ENCODE data around the gene MRPL34. TPM values are rescaled to one million over a fixed set of nuclear protein-coding genes. Genes with fewer than 3 reads are reported as not detected.

MRPL34 gene
- total and polyA plus RNA-seq, 3 experiments from 2014 or later = 136 to 227 (median 138) TPM

DNA sequence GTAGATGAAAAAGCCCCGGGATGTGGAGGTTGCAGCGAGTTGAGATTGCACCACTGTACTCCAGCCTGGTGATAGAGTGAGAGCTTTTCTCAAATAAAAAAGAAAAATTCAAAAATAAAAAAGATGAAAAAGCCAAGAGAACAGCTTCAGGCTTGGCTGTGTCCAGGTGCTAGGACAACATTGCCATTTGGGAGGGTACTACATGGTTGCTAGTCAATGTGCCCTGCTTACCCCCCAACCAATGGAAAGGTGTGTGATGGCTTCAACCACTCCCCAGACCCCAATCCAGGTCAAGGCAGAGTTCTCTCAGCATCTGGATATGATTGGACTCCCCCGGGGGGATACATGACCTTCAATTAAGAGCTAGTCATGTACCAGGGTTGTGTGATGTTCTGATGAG is 26.2 kb upstream of the MRPL34 start:
- peaks cover 0 to 38% (median 7%) of the 10 kb centered on the region in 3 donors for H3K36me3 Mint-ChIP-seq
- H3K4me1 Mint-ChIP-seq = peaks cover 4 to 10% (median 5%) of the 10 kb centered on the region in 3 donors
- Histone ChIP-seq H3K27ac (ENCODE audit: low read depth, low read length) (no peak overlapping the region), H3K27me3 (ENCODE audit: insufficient read depth, low read length, poor library complexity, severe bottlenecking) (no peaks in the 10 kb centered on the region), H3K4me1 (ENCODE audit: insufficient read depth, low read length) (peaks cover 9% of the 10 kb centered on the region), H3K4me3 (ENCODE audit: low read length) (no peak overlapping the region), H3K36me3 (ENCODE audit: insufficient read depth, low read length) (peaks cover 15% of the 10 kb centered on the region), H3K9me3 (ENCODE audit: low read length) (no peaks in the 10 kb centered on the region)
- H3K27me3 Mint-ChIP-seq = no peaks in the 10 kb centered on the region
- H3K27ac Mint-ChIP-seq = no peak overlapping the region
- no peak for DNase-seq
- no peaks in the 10 kb centered on the region for H3K9me3 Mint-ChIP-seq
- POLR2A ChIA-PET = interaction anchor here (0.8 kb wide), 1 partner anchor 30 kb away, joined by 4 read pairs; the partner anchor contains the start of gene DDA1
- CTCF ChIA-PET = interaction anchor here (4.5 to 8.8 kb wide), 3 partner anchors 12 to 508 kb away, joined by 23 to 93 read pairs (median 24); partner anchors contain the start of genes BABAM1 and USHBP1
- H3K4me3 Mint-ChIP-seq = peak overlapping the region in 2 of 7 donors; percentile 9 to 54

DNA sequence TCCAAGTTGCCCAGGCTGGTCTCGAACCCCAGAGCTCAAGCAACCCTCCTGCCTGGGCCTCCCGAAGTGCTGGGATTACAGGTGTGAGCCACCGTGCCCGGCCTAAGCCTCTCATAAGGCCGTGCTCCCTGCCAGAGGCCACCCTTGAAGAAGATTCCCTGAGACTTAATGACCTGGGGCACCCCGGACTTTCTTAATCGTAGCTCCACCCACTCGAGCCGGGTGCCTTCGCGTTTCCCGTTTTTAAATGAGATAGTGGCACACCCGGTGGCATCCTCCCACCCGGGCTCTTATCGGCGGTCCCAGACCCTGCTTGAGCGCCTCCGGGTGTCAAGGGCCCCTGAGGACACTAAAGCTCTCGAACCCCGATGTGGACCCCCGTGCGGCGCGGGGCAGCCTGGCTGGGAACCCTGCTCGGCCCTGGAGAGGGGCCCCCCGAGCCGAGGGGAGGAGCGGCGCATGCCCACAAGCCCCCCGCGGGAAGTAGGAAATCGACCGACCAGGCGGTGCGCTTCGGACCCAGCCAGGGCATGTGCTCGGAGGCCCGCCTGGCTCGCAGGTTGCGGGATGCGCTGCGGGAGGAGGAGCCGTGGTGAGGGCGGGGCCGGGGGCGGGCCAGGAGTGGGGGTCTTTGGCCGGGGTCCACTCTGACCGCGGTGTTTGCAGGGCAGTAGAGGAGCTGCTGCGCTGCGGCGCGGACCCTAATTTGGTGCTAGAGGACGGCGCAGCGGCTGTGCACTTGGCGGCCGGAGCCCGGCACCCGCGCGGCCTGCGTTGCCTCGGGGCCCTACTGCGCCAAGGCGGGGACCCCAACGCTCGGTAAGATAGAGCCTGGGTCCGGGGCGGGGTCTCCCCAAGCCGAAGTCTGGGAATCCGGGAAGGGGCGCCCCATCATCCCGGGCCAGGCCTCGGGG is 24.0 kb upstream of the MRPL34 start, which contains the start of gene ANKLE1:
TSS of gene ANKLE1 (plus strand) at position 511 of the 914 bp plus-strand sequence. CDS start at position 531, 20 bp downstream.
- Mint-ChIP-seq H3K4me1 (peaks cover 4 to 10% (median 5%) of the 10 kb centered on the region in 3 donors), H3K4me3 (peak within 1 kb of the TSS; percentile 37 to 85 (median 82)), H3K9me3 (no peaks in the 10 kb centered on the region), H3K27me3 (no peaks in the 10 kb centered on the region), H3K36me3 (peaks cover 0 to 20% (median 4%) of the 10 kb centered on the region in 3 donors), H3K27ac (peak within 1 kb of the TSS in 1 of 8 donors; percentile 72)
- ChIA-PET POLR2A (interaction anchor here (0.8 to 1.2 kb wide), 4 partner anchors 14 to 76 kb away, joined by 3 to 4 read pairs (median 3); partner anchors contain the start of genes BABAM1 and USE1), CTCF (interaction anchor here (0.7 to 8.8 kb wide), 12 partner anchors 9 to 510 kb away, joined by 3 to 93 read pairs (median 4); partner anchors contain the start of genes BABAM1 and USHBP1)
- Histone ChIP-seq H3K4me1 (ENCODE audit: insufficient read depth, low read length) (peaks cover 9% of the 10 kb centered on the region), H3K27ac (ENCODE audit: low read depth, low read length) (no peak within 1 kb of the TSS), H3K4me3 (ENCODE audit: low read length) (peak within 1 kb of the TSS; percentile 70), H3K27me3 (ENCODE audit: insufficient read depth, low read length, poor library complexity, severe bottlenecking) (no peaks in the 10 kb centered on the region), H3K36me3 (ENCODE audit: insufficient read depth, low read length) (peaks cover 2% of the 10 kb centered on the region), H3K9me3 (ENCODE audit: low read length) (no peaks in the 10 kb centered on the region)
- peak in 1 of 5 donors; percentile 58 for DNase-seq

DNA sequence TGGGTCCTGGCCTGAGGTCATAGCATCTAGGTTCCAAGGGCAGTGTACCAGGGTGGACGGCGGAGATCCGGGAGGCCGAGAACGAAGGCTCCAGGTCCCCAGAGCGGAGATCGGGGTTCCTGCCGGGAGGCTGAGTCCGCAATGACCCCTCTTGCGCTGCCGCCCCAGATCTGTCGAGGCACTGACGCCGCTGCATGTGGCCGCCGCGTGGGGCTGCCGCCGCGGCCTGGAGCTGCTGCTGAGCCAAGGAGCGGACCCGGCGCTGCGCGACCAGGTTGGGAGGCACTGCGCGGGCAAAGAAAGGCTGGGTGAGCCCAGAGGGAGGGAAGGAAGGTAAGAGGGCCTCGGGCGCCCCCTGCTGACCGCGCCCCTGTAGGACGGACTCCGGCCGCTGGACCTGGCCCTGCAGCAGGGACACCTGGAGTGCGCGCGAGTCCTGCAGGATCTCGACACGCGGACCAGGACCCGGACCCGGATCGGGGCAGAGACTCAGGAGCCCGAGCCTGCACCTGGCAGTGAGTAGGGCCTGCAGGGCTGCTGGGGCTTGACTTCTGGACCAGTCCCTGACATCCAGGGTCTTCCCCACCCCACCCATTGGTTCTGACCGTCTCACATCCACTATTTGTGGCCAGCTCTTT is 23.1 kb upstream of the MRPL34 start:
- CTCF ChIA-PET = interaction anchor here (0.8 to 8.8 kb wide), 16 partner anchors 9 to 511 kb away, joined by 3 to 93 read pairs (median 4); partner anchors contain the start of genes BABAM1, USE1 and USHBP1
- Mint-ChIP-seq H3K4me3 (peak overlapping the region; percentile 36 to 85 (median 82)), H3K4me1 (peaks cover 4 to 10% (median 4%) of the 10 kb centered on the region in 3 donors), H3K9me3 (no peaks in the 10 kb centered on the region), H3K27me3 (peaks cover 0 to 4% of the 10 kb centered on the region in 2 donors), H3K27ac (peak overlapping the region in 1 of 8 donors; percentile 26), H3K36me3 (peaks cover 0 to 10% (median under 1%) of the 10 kb centered on the region in 3 donors)
- H3K9me3 ChIP-seq (ENCODE audit: low read length) = no peaks in the 10 kb centered on the region
- H3K27me3 ChIP-seq (ENCODE audit: insufficient read depth, low read length, poor library complexity, severe bottlenecking) = no peaks in the 10 kb centered on the region
- peak overlapping the region; percentile 70 for H3K4me3 ChIP-seq (ENCODE audit: low read length)
- H3K27ac ChIP-seq (ENCODE audit: low read depth, low read length) = no peak overlapping the region
- H3K36me3 ChIP-seq (ENCODE audit: insufficient read depth, low read length) = no peaks in the 10 kb centered on the region
- peak; percentile 65 to 81 (median 72) for DNase-seq
- POLR2A ChIA-PET = interaction anchor here (0.8 to 1.2 kb wide), 3 partner anchors 15 to 77 kb away, joined by 3 read pairs; partner anchors contain the start of genes BABAM1 and USE1
- H3K4me1 ChIP-seq (ENCODE audit: insufficient read depth, low read length) = peaks cover 9% of the 10 kb centered on the region

DNA sequence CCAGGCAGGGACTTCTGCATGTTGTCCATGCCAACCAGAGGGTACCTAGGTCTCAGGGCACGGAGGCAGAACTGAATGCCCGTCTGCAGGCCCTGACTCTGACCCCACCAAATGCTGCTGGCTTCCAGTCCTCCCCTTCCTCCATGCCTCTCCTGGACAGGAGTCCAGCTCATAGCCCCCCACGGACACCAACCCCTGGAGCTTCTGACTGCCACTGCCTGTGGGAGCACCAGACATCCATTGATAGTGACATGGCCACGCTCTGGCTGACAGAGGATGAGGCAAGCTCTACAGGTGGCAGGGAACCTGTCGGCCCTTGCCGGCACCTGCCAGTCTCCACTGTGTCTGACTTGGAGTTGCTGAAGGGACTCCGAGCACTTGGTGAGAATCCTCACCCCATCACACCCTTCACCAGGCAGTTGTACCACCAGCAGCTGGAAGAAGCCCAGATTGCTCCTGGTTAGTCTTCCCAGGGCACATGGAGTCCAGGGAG is 22.1 kb upstream of the MRPL34 start:
- H3K4me1 Mint-ChIP-seq = peaks cover 4 to 10% (median 4%) of the 10 kb centered on the region in 3 donors
- no peak overlapping the region for H3K27ac Mint-ChIP-seq
- DNase-seq = no peak
- H3K27ac ChIP-seq (ENCODE audit: low read depth, low read length) = no peak overlapping the region
- peak overlapping the region in 2 of 7 donors; percentile 24 to 37 for H3K4me3 Mint-ChIP-seq
- H3K4me1 ChIP-seq (ENCODE audit: insufficient read depth, low read length) = peaks cover 9% of the 10 kb centered on the region
- peaks cover 0 to 6% (median 0%) of the 10 kb centered on the region in 3 donors for H3K36me3 Mint-ChIP-seq
- CTCF ChIA-PET = interaction anchor here (0.9 to 8.8 kb wide), 14 partner anchors 8 to 512 kb away, joined by 3 to 93 read pairs (median 4); partner anchors contain the start of genes BABAM1, MRPL34, USE1 and USHBP1
- H3K9me3 ChIP-seq (ENCODE audit: low read length) = no peaks in the 10 kb centered on the region
- H3K9me3 Mint-ChIP-seq = no peaks in the 10 kb centered on the region
- no peak overlapping the region for H3K4me3 ChIP-seq (ENCODE audit: low read length)
- H3K27me3 Mint-ChIP-seq = peaks cover 0 to 8% of the 10 kb centered on the region in 2 donors
- POLR2A ChIA-PET = no interaction called here
- H3K27me3 ChIP-seq (ENCODE audit: insufficient read depth, low read length, poor library complexity, severe bottlenecking) = no peaks in the 10 kb centered on the region
- H3K36me3 ChIP-seq (ENCODE audit: insufficient read depth, low read length) = no peaks in the 10 kb centered on the region

DNA sequence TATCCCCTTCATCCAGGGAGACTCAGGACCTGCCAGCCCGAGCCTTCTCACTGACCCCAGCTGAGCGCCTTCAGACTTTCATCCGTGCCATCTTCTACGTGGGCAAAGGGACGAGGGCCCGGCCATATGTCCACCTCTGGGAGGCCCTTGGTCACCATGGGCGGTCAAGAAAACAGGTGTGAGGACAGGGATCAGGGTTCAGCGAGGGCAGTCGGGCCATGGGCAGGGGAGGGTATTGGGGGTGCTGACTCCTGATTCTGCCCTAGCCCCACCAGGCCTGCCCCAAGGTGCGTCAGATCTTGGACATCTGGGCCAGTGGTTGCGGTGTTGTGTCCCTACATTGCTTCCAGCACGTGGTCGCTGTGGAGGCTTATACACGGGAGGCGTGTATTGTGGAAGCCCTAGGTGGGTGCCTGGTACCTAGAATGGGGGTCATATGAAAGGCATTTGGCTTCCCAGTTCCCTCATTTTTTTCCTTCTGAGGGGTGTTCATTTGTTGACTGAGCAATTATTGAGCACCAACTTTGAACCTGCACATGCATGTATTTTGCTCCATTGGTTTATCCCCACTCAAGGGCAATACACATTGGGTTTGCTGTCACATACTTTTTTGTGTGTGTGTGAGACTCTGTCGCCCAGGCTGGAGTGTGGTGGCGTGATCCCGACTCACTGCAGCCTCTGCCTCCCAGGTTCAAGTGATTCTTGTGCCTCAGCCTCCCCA is 20.1 kb upstream of the MRPL34 start:
- CTCF ChIA-PET = interaction anchor here (8.8 kb wide), 1 partner anchor 23 kb away, joined by 93 read pairs; the partner anchor contains the start of genes BABAM1 and USHBP1

DNA sequence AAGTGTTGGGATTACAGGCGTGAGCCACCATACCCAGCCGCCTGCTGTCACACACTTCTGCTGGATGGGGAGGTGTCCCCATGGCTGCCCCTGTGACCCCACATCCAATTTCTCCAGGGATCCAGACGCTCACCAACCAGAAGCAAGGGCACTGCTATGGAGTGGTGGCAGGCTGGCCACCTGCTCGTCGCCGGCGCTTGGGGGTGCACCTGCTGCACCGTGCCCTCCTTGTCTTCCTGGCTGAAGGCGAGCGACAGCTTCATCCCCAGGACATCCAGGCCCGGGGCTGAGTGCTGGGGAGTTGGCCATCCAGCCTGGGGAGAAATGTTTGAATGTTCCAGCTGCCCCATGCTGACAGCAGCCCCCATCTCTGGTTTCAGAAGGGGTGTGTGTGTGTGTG is 19.4 kb upstream of the MRPL34 start:
- Histone ChIP-seq H3K9me3 (ENCODE audit: low read length) (no peaks in the 10 kb centered on the region), H3K4me1 (ENCODE audit: insufficient read depth, low read length) (peaks cover 9% of the 10 kb centered on the region), H3K27me3 (ENCODE audit: insufficient read depth, low read length, poor library complexity, severe bottlenecking) (no peaks in the 10 kb centered on the region), H3K27ac (ENCODE audit: low read depth, low read length) (no peak overlapping the region), H3K4me3 (ENCODE audit: low read length) (no peak overlapping the region), H3K36me3 (ENCODE audit: insufficient read depth, low read length) (no peaks in the 10 kb centered on the region)
- Mint-ChIP-seq H3K4me1 (peaks cover 4 to 9% (median 4%) of the 10 kb centered on the region in 3 donors), H3K4me3 (no peak overlapping the region), H3K9me3 (no peaks in the 10 kb centered on the region), H3K27me3 (peaks cover 0 to 8% of the 10 kb centered on the region in 2 donors), H3K36me3 (no peaks in the 10 kb centered on the region), H3K27ac (no peak overlapping the region)
- DNase-seq = no peak
- POLR2A ChIA-PET = no interaction called here
- CTCF ChIA-PET = interaction anchor here (8.8 kb wide), 1 partner anchor 23 kb away, joined by 93 read pairs; the partner anchor contains the start of genes BABAM1 and USHBP1

More for the DNA sequence above, 20.1 kb upstream of the MRPL34 start:
- Histone ChIP-seq H3K4me3 (ENCODE audit: low read length) (no peak overlapping the region), H3K9me3 (ENCODE audit: low read length) (no peaks in the 10 kb centered on the region), H3K4me1 (ENCODE audit: insufficient read depth, low read length) (peaks cover 9% of the 10 kb centered on the region), H3K36me3 (ENCODE audit: insufficient read depth, low read length) (no peaks in the 10 kb centered on the region), H3K27me3 (ENCODE audit: insufficient read depth, low read length, poor library complexity, severe bottlenecking) (no peaks in the 10 kb centered on the region), H3K27ac (ENCODE audit: low read depth, low read length) (no peak overlapping the region)
- Mint-ChIP-seq H3K4me3 (no peak overlapping the region), H3K9me3 (no peaks in the 10 kb centered on the region), H3K36me3 (no peaks in the 10 kb centered on the region), H3K27me3 (peaks cover 0 to 8% of the 10 kb centered on the region in 2 donors), H3K27ac (no peak overlapping the region), H3K4me1 (peaks cover 4 to 10% (median 4%) of the 10 kb centered on the region in 3 donors)
- POLR2A ChIA-PET = no interaction called here
- DNase-seq = no peak

DNA sequence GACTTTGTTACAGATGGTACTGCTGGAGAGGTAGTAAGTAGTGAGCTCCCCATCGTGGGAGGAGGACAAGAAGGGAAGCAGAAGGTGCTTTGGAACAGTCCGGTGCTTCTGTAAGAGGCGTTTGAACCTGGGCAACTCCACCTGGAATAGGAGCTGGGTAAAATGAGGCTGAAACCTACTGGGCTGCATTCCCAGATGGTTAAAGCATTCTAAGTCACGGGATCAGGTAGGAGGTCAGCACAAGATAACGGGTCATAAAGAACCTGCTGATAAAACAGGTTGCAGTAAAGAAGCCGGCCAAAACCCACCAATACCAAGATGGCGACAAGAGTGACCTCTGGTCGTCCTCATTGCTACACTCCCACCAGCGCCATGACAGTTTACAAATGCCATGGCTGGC is 18.9 kb upstream of the MRPL34 start:
- ChIA-PET POLR2A (no interaction called here), CTCF (interaction anchor here (8.8 kb wide), 1 partner anchor 24 kb away, joined by 93 read pairs; the partner anchor contains the start of genes BABAM1 and USHBP1)
- no peak overlapping the region for H3K4me3 Mint-ChIP-seq

More for the DNA sequence above, 18.9 kb upstream of the MRPL34 start:
- Histone ChIP-seq H3K36me3 (ENCODE audit: insufficient read depth, low read length) (no peaks in the 10 kb centered on the region), H3K4me3 (ENCODE audit: low read length) (no peak overlapping the region), H3K4me1 (ENCODE audit: insufficient read depth, low read length) (peaks cover 9% of the 10 kb centered on the region), H3K9me3 (ENCODE audit: low read length) (no peaks in the 10 kb centered on the region), H3K27ac (ENCODE audit: low read depth, low read length) (no peak overlapping the region), H3K27me3 (ENCODE audit: insufficient read depth, low read length, poor library complexity, severe bottlenecking) (no peaks in the 10 kb centered on the region)
- no peak for DNase-seq
- Mint-ChIP-seq H3K36me3 (no peaks in the 10 kb centered on the region), H3K27me3 (peaks cover 0 to 8% of the 10 kb centered on the region in 2 donors), H3K27ac (no peak overlapping the region), H3K4me1 (peaks cover 2 to 6% (median 4%) of the 10 kb centered on the region in 3 donors), H3K9me3 (no peaks in the 10 kb centered on the region)

Data from CD8-positive, alpha-beta memory T cell (primary cell).